ENCODE results near the gene FLT3.

GRCh38 chr13:28001049-28001448 is 99.3 kb downstream of the FLT3 start:
- TF ChIP-seq EZH2 (IDR thresholded peaks at IDR 0.05) (no peak), FOXP2 (optimal IDR thresholded peaks at IDR 0.05; ENCODE audit: control extremely low read depth, extremely low read length, insufficient read depth) (no peak)

All from SK-N-MC (cell line).